K562 (cell line): ENCODE results near the gene HOXB8. TPM values are rescaled to one million over a fixed set of nuclear protein-coding genes. Genes with fewer than 3 reads are reported as not detected.

ENCODE experiments used
- ATAC-seq: fragments of 200-7000 bp; cut with Tn5 transposase; 3 replicates; pipeline ENCODE4 v1.9.1; 2020; ENCODE audit warnings: moderate library complexity
- BruUV-seq: library from RNA; stranded (reverse); fragments of 400-500 nt; replicated peaks from 2 replicates; lab custom pipeline; 2021; lab: Mats Ljungman, UMichigan
- CTCF ChIA-PET: fragments of 300-600 bp; formaldehyde crosslinking; extraction: SDS; loops from one replicate; lab custom pipeline; 2021; ENCODE audit warnings: low intra/inter-chr PET ratio; lab: Yijun Ruan, JAX
- POLR2A ChIA-PET: fragments of 300-600, 350-650 bp; sonication (Branson Sonifier 250); formaldehyde crosslinking; extraction: SDS; loops from one replicate; lab custom pipeline; 2021; ENCODE audit warnings: antibody characterized with exemption, inconsistent platforms; lab: Yijun Ruan, JAX
- DNase-seq, 4 experiments: peaks; one replicate each; pipeline versions ENCODE4 v3.0.0 to v3.0.0-alpha.2; 2011 to 2018; ENCODE audit warnings: low spot score in 3 of 4, mixed read lengths in 3 of 4; ENCODE audit errors: extremely low read depth in 1 of 4
- FAIRE-seq: peaks from 2 replicates; lab custom pipeline; 2011; peaks lifted over from hg19 to GRCh38; lab: Jason Lieb, UNC
- H2AFZ ChIP-seq: 2 replicates; pipeline ENCODE4 v1.6.0; 2011; ENCODE audit warnings: low read depth, low read length, control low read depth, inconsistent platforms
- H3K27ac ChIP-seq: fragments of 200-600 bp; 3 replicates; pipeline ENCODE4 v1.8.0; 2011; ENCODE audit warnings: low read depth, mild to moderate bottlenecking, control low read depth, inconsistent platforms, low read length, moderate library complexity, mixed read lengths; ENCODE audit errors: extremely low read depth
- H3K27me3 ChIP-seq, 2 experiments: fragments of 300-600 bp in 1 of 2; 2 replicates in 1 of 2; 3 replicates in 1 of 2; pipeline versions ENCODE4 v1.6.0 to v1.8.0; 2011; ENCODE audit warnings: inconsistent platforms in 2 of 2, low read length in 2 of 2, mild to moderate bottlenecking in 1 of 2, mixed read lengths in 1 of 2, moderate library complexity in 1 of 2; ENCODE audit not compliant: control insufficient read depth in 2 of 2, insufficient read depth in 2 of 2
- H3K36me3 ChIP-seq: fragments of 300-600 bp; 3 replicates; pipeline ENCODE4 v1.8.0; 2011; ENCODE audit warnings: mild to moderate bottlenecking, low read length, inconsistent platforms; ENCODE audit not compliant: control insufficient read depth, insufficient read depth
- H3K4me1 ChIP-seq, 2 experiments: fragments of 200-600 bp in 1 of 2; replicated peaks in 1 of 2; 2 replicates in 1 of 2; 3 replicates in 1 of 2; pipeline versions ENCODE4 v1.5.1 to v1.8.0; 2011; ENCODE audit warnings: inconsistent platforms in 2 of 2, low read length in 2 of 2, mild to moderate bottlenecking in 1 of 2, mixed read lengths in 1 of 2, moderate library complexity in 1 of 2; ENCODE audit not compliant: control insufficient read depth in 2 of 2, insufficient read depth in 2 of 2
- H3K4me2 ChIP-seq: 2 replicates; pipeline ENCODE4 v1.6.1; 2011; ENCODE audit warnings: low read length, control low read depth, inconsistent platforms, mixed read lengths; ENCODE audit not compliant: insufficient read depth
- H3K4me3 ChIP-seq: fragments of 200-600 bp; sonication (generic), shearing (Covaris generic); 2 replicates; pipeline ENCODE4 v1.5.1; 2016; ENCODE audit warnings: control low read depth, inconsistent platforms
- H3K79me2 ChIP-seq: fragments of 200-600 bp; 3 replicates; pipeline ENCODE4 v1.8.0; 2011; ENCODE audit warnings: low read length, inconsistent platforms; ENCODE audit not compliant: control insufficient read depth, insufficient read depth
- H3K9ac ChIP-seq, 2 experiments: 2 replicates each; pipeline versions ENCODE4 v1.6.0 to v1.6.1; 2011; ENCODE audit warnings: low read depth in 2 of 2, low read length in 2 of 2, control low read depth in 1 of 2, inconsistent platforms in 1 of 2, mild to moderate bottlenecking in 1 of 2, mixed read lengths in 1 of 2; ENCODE audit not compliant: insufficient read depth in 1 of 2
- H3K9me1 ChIP-seq: one replicate; pipeline ENCODE4 v1.6.0; 2011; ENCODE audit warnings: inconsistent platforms, mild to moderate bottlenecking, low read length, moderate library complexity; ENCODE audit not compliant: control insufficient read depth, insufficient read depth
- H3K9me3 ChIP-seq: replicated peaks from 2 replicates; pipeline ENCODE4 v1.5.1; 2011; ENCODE audit warnings: low read depth, low read length, inconsistent platforms; ENCODE audit not compliant: control insufficient read depth, insufficient read depth
- H4K20me1 ChIP-seq: replicated peaks from 2 replicates; pipeline ENCODE4 v1.6.1; 2011; ENCODE audit warnings: low read length, inconsistent platforms, mixed read lengths; ENCODE audit not compliant: control insufficient read depth, insufficient read depth
- FIP1L1 ChIP-seq: fragments of 200-400 bp; formaldehyde crosslinking; IDR thresholded peaks from 2 replicates; pipeline ENCODE4 v1.6.1; 2018; ENCODE audit warnings: mild to moderate bottlenecking, low read depth, low read length; ENCODE audit not compliant: poor library complexity, severe bottlenecking
- HDAC2 ChIP-seq: fragments of 450-650 bp; IDR thresholded peaks from 2 replicates; pipeline ENCODE4 v1.6.1; 2016; ENCODE audit warnings: mild to moderate bottlenecking
- KLF10 ChIP-seq: fragments of 250-450 bp; sonication (Bioruptor Pico); IDR thresholded peaks from 2 replicates; pipeline ENCODE4 v1.6.1; 2021; ENCODE audit warnings: matching md5 sums
- MCM7 ChIP-seq, 2 experiments: fragments of 450-650 bp; IDR thresholded peaks; 2 replicates each; pipeline ENCODE4 v1.6.1; 2016 to 2018
- PRDM10 ChIP-seq: fragments of 450-650 bp; IDR thresholded peaks from 2 replicates; pipeline ENCODE4 v1.6.1; 2018; ENCODE audit not compliant: partially characterized antibody
- SIRT6 ChIP-seq: IDR thresholded peaks from one replicate; pipeline ENCODE4 v1.6.1; 2012; ENCODE audit warnings: low read depth, mild to moderate bottlenecking, control low read depth, inconsistent platforms, low read length, moderate library complexity
- THAP7 ChIP-seq: fragments of 250-450 bp; sonication (Bioruptor Pico); IDR thresholded peaks from 2 replicates; pipeline ENCODE4 v1.5.0; 2021
- ZBTB33 ChIP-seq: sonication (generic); formaldehyde crosslinking; IDR thresholded peaks from 2 replicates; pipeline ENCODE4 v1.8.1; 2023; ENCODE audit warnings: mild to moderate bottlenecking, missing genetic modification reagents
- ZBTB49 ChIP-seq: sonication (generic); formaldehyde crosslinking; IDR thresholded peaks from 2 replicates; pipeline ENCODE4 v1.8.0; 2022; ENCODE audit warnings: missing genetic modification reagents, mild to moderate bottlenecking, borderline replicate concordance
- ZNF785 ChIP-seq: fragments of 250-450 bp; sonication (Bioruptor Pico); IDR thresholded peaks from 2 replicates; pipeline ENCODE4 v1.4.0; 2020; ENCODE audit warnings: mild to moderate bottlenecking
- WGBS: fragments of 100-300 bp; shearing (Covaris generic); methylation state at CpG from one replicate; pipeline ENCODE4 v1.1.6; 2016; ENCODE audit warnings: low coverage, mixed read lengths; ENCODE audit not compliant: insufficient coverage; ENCODE audit errors: missing lambda C conversion rate; 5-methylcytosine and 5-hydroxymethylcytosine counted together
- in situ Hi-C: fragments of 300-500 bp; cut with MboI; formaldehyde crosslinking; loops from 4 replicates; pipeline ENCODE4 v1.15.0; 2018; ENCODE audit warnings: inconsistent platforms, mixed read lengths
- intact Hi-C: fragments of 100-400 bp; cut with micrococcal nuclease; formaldehyde crosslinking; loops from 2 replicates; pipeline ENCODE4 v1.14.2; 2022
- polyA plus RNA-seq, 8 experiments: library from polyadenylated mRNA; depleted of rRNA in 4 of 8; stranded (reverse) in 5 of 8; unstranded in 3 of 8; fragments of >200 nt; fragmentation: Nextera tagmentation in 2 of 8; fragmentation: Illumina TruSeq in 1 of 8; extraction: Ambion mirVana in 2 of 8; extraction: Trizol in 1 of 8; gene quantifications; 2 replicates each; pipeline versions ENCODE4 v1.2.1 to v1.2.3, GENCODE V29; 2011 to 2014; ENCODE audit warnings: inconsistent platforms in 1 of 8, missing spikeins in 1 of 8
- total RNA-seq, 7 experiments: library from RNA; depleted of rRNA in 6 of 7; stranded (reverse); fragments of >200 nt in 6 of 7; fragmentation: Illumina TruSeq in 2 of 7; extraction: Trizol in 2 of 7; gene quantifications; 2 replicates each; pipeline versions ENCODE4 v1.2.1 to v1.2.3, GENCODE V29; 2011 to 2021; ENCODE audit warnings: low replicate concordance in 1 of 7

HOXB8 gene
- total and polyA plus RNA-seq, 9 of the 15 experiments (the other 6 are each of a cell fraction or from before 2014, with no cell fraction given): 0.52 to 23.8 (median 3.6) TPM

- TF ChIP-seq ZNF785 (CRISPR knock-in tag) (no peak), KLF10 (CRISPR knock-in tag) (no peak), MCM7 (IDR thresholded peaks at IDR 0.05) (no peak), HDAC2 (no peak), SIRT6 (no peak), FIP1L1 (no peak), THAP7 (CRISPR knock-in tag) (no peak)
Observed at GRCh38 chr17:48601207-48601538, 13.9 kb downstream of the HOXB8 start (continued).

GRCh38 chr17:48600244-48601098 lies 14.6 kb downstream of the HOXB8 start:
- in situ Hi-C loops (no loop called here), intact Hi-C loops (no loop called here)
- no peaks in the 10 kb centered on the region for H3K27me3 ChIP-seq
- peak overlapping the region in 1 of 2 experiments; percentile 11; a peak in 1 of 4 replicates for H3K9ac ChIP-seq
- no peak overlapping the region for H3K4me2 ChIP-seq
- no peaks in the 10 kb centered on the region for H3K9me1 ChIP-seq
- ATAC-seq: no peak
- H4K20me1 ChIP-seq: no peaks in the 10 kb centered on the region; the same call in 1 of the 2 replicates
- no TSS peak for BruUV-seq
- DNase-seq: no peak
- CTCF ChIA-PET: interaction anchor here (1.0 kb wide), 1 partner anchor 17 kb away, joined by 3 read pairs; no protein-coding TSS in a partner anchor
- no peak overlapping the region for H2AFZ ChIP-seq
- WGBS: 58% methylated on average over 17 of the region's 17 CpGs
- no peaks in the 10 kb centered on the region; the same call in 2 of the 3 replicates for H3K36me3 ChIP-seq
- peaks cover 31 to 56% of the 10 kb centered on the region in 2 experiments; a peak in 4 of 5 replicates for H3K4me1 ChIP-seq
- no peak for FAIRE-seq
- no peak overlapping the region for H3K27ac ChIP-seq
- no peak overlapping the region for H3K4me3 ChIP-seq
- peaks cover 62% of the 10 kb centered on the region for H3K79me2 ChIP-seq
- POLR2A ChIA-PET: interaction anchor here (0.7 to 1.2 kb wide), 3 partner anchors 10 to 55 kb away, joined by 3 to 4 read pairs (median 4); partner anchors contain the start of gene HOXB3
- H3K9me3 ChIP-seq: no peaks in the 10 kb centered on the region
- TF ChIP-seq ZBTB33: peak; percentile 84
- TF ChIP-seq PRDM10: peak; percentile 57
- no peak for TF ChIP-seq ZBTB49 (CRISPR knock-in tag)
